ENCODE results near the gene TMC7.

The TMC7 gene

DNA sequence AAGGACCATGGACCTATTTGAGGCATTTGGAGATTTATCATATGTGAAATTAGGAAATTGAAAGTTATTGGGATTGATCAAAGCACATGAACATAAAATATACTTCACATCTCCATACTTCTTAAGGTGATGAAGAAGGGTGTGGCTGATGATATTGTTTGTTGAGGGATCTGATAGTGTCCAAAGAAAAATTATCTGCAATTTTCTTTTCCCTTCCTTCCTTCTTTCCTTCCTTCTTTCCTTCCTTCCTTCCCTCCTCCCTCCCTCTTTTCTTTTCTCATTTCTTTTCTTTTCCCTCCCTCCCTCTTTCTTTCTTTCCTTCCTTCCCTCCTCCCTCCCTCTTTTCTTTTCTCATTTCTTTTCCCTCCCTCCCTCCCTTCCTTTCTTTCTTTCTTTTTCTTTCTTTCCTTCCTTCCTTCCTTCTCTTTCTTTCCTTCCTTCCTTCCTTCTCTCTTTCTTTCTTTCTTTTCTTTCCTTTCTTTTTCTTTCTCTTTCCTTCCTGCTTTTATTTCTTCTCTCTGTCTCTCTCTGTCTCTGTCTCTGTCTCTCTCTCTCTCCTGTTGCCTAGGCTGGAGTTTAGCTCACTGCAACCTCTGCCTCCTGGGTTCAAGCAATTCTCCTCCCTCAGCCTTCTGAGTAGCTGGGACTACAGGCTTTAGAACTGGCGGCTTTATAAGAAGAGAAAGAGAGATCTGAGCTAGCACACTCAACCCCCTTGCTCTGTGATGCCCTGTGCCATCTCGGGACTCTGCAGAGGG is 109.1 kb downstream of the TMC7 start:
- DNase-seq: no peak

DNA sequence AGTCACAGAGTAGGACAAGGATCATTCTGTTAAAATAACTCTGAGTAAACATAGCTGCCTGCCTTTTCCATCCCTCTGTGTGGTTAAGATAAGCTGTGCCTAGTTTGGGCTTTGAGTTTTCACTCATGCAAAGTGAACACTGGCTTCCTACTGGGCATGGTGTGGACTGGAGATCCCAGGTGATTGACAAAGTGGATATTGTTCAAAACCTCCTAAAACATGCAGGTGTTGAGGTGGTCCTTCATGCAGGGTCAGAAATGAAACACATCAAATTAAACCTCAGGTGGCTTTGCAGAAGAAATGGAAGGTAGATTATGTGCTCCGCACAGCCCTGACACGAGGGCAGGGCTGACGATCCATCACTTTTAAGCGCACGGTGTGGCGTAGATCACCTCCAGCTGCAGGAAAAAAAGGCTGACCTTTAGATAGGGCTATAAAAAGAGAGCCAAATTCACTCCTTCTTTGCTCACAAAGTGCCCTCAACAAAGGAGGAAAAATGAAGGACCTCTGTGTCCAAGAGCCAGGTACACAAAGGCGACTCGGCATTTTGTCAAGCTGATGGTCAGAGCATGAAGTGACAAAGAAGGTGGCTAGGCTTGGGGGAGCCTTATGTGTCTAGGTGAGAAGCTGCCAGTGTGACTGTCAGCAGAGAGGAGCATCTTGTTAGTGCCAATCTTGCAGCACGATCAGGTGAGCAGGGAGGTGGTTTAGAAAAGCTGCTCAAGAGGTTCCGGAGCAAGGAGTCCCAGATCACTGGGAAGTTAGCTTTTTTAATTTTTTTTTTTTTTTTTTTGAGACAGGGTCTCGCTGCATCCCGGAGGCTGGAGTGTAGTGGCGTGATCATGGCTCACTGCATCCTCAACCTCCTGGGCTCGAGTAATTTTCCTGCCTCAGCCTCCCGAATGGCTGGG is 110.2 kb downstream of the TMC7 start:
- DNase-seq: no peak

DNA sequence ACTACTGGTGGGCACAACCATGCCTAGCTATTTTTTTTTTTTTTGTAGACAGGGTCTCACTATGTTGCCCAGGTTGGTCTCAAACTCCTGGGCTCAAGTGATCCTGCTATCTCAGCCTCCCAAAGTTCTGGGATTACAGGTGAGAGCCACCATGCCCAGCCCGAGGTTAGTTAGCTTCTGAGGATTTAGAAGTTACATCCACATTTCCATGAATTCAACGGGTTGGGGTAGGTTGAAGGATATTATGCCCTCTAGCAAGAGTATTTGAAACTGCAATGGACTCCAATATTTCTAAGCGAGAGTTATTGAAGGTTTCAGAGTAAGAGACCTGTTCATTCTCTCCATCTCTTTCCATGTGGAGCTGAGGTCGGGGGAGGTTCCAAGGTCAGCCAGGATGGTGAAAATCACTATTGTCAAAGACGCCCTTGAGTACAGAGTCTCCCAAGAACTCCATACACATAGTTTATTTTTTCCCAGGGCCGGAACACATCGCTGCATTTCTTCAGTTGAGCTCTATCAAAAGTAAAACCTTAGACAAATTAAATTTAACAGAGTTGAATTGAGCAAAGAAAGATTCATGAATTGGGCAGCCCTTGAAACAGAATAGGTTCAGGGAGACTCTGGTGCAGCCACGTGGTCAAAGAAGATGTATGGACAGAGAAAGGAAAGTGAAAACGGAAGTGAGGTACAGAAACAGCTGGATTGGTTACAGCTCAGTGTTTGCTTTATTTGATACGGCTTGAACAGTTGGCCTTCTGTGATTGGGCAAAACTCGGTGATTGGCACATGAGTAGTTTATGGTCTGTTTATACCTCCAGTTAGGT is 111.0 kb downstream of the TMC7 start:
- DNase-seq: peak; percentile 6

DNA sequence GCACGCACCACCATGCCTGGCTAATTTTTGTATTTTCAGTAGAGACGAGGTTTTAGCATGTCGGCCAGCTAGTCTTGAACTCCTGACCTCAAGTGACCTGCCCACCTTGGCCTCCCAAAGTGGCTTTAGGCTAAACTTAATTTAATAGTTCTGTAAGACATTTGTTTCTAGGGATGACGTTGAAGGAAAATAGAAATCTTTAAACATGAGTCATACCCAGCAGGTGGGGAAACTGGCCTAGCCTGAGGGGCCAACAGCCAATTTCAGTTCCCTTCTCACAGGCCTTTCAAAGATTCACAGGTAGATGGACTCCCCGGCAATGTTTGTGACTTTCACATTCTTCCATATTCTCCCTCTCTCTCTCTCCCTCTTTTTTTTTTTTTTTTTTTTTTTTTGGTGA is 111.9 kb downstream of the TMC7 start:
- no peak for DNase-seq

DNA sequence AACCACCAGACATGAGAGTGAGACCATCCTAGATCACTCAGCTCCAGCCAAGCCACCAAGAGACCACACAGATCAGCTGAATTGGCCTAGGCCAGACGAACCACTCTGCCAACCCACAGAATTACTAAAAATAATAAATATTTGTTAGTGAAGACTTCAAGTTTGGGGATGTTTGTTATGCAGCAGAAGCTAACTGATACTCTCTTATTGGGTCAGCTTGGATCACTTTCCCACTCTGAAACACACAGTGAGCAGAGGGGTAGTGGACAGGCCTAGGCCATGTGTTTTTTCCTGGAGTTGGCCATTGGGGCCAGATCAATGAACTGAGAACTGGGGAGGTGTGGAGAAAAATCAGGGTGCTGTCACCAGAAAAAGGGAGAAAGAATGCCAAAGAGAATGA is 114.4 kb downstream of the TMC7 start:
- no peak for DNase-seq

DNA sequence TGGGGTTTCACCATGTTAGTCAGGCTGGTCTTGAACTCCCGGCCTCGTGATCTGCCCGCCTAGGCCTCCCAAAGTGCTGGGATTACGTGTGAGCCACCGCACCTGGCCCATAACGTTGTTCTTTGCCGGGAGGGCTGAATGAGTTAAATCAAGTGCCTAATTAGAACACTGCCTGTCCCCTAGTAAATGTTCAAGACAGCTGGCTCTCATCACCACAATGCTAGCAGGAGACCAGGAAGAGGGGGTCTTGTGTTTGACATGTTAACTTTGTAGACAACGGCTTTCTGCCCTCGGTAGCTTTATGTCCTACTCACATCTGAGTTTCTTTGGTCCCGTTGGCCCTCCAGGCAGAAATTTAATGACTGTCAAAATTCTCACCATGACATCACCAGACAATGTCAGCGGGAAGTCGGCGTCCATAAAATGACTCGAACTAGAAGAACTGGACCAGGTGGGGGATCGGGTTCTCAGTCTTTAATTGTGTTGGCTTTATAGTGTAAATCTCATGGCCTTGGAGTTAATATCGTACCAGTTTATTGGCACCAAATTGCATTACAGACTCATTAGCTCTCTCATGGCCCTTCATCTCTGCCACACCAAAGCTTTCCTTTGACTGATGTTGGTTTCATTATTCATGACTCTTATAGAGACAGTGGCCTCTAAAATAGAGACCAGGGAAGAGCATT is 118.6 kb downstream of the TMC7 start:
- DNase-seq: no peak

DNA sequence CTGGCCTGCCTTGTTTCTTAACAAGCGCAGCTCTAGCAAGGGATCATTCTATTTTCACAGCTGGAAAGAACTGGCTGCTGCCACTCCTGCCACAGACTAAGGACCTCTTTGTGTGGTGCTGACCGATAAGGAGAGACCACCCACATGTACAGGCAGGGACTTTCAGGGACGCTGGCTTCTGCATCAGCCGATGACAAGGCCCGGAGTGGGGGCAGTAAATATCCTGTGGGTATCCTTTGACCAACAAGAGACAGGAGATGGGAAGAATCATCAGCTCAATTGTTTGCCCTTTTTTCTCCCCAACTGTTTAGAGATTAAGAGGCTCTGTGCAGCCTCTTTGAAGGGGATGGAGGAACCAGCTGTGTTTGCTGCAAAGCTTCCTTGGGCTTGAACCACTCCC is 120.9 kb downstream of the TMC7 start:
- no peak for DNase-seq

DNA sequence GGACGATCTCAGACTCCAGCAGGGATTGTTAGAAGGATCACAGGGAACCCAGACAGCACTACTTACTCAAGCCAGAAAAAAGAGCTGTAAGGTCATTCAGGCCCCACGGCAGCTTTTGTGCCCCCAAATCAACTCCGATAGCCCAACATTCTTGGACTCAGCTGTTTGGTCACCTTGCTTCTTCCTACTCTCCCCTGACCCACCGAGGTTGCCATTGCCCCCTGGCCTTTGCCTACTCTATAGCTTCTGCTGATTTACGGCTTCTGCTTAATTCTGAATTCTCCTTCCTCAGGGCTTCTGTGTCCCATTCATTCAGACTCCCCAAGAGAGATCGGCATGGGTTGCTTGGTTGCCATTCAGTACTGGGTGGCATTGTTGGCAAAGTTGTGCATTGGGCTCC is 121.4 kb downstream of the TMC7 start:
- DNase-seq: no peak

DNA sequence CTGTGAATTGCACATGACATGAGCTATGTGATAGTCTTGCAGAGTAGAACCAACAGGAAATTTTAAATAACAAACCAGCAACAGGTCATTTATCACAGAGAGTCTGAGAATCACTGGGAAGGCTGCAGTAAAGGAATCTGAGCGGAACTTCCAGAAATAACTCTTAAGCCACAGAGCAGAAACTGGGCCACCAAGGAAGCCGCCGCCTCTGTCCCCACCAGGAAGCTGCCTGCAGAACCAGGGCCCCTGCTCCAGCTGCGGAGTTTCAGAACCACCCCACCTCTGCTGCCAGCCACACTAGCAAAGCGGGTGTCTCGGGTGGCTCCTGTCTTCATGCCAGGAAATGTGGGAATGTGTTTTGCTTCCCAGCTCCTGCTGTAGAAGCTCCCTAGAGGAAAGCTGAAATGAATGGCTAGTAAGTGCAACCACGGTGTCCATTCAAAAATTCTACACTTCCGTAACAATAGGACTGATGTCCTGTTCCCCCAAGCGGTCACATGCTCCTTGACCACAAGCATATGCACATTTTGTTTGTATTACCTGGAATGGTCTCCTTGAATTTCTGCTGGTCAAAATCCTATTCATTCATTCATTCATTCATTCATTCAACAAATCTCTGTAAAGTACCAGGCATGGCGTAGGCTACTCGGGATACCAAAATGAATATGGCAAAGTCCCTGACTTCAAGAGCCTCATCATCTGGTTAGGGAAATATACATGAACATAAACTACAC is 122.3 kb downstream of the TMC7 start:
- no peak for DNase-seq

DNA sequence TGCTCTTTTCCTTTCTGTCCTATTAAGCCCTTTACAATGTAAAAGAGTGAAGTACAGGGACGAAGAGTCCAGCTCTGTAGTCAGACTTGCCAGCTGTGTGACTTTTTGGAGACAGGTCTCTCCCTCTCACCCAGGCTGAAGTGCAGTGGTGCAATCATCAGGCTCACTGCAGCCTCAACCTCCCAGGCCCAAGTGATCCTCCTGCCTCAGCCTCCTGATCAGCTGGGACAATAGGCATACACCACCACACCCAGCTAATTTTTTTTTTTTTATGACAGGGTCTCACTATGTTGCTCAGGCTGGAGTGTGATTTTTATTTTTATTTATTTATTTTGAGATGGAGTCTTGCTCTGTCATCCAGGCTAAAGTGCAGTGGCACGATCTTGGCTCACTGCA is 122.9 kb downstream of the TMC7 start:
- DNase-seq: no peak

DNA sequence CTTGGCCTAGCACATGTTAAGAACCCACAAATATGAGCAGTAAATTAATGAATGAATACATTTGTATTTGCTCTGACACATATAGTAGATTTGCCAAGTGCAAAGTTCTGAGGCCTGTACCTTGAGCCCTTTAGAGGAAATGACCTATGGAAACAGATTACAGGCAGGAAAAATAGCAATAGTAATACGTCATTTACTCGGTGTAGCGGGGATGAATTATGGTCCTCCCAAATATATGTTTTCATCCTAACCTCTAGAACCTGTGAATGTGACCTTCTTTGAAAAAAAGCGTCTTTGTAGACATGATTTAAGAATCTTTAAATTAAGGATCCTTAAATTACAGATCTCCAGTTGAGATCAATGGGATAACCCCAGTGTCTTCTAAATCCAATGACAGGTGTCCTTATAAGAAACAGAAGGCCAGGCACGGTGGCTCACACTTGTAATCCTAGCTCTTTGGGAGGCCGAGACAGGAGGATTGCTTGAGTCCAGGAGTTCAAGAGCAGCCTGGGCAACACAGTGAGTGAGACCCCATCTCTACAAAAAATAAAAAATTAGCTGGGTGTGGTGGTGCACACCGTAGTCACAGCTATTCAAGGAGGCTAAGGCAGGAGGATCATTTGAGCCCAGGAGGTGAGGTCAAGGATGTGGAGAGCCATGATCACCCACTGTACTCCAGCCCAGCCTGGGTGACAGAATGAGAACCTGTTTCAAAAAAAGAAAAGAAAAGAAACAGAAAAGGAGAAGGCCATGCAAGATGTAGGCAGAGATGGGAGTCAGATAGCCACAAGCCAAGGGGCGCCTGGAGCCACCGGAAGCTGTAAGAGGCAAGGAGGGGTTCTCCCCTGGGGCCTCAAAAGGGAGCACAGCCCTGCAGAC is 124.9 kb downstream of the TMC7 start:
- no peak for DNase-seq

DNA sequence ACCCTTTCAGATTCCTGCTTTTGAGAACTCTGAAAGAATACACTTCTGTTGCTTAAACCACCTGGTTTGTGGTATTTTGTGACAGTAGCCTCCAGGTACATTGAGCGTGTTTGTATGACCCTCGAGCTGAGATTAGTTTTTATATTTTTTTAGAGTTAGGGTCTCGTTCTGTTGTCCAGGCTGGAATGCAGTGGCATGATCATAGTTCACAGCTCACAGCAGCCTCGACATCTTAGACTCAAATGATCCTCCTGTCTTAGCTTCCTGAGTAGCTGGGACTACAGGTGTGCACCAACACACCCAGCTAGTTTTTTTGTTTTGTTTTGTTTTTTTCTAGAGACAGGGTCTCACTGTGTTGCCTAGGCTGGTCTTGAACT is 125.5 kb downstream of the TMC7 start:
- DNase-seq: no peak

DNA sequence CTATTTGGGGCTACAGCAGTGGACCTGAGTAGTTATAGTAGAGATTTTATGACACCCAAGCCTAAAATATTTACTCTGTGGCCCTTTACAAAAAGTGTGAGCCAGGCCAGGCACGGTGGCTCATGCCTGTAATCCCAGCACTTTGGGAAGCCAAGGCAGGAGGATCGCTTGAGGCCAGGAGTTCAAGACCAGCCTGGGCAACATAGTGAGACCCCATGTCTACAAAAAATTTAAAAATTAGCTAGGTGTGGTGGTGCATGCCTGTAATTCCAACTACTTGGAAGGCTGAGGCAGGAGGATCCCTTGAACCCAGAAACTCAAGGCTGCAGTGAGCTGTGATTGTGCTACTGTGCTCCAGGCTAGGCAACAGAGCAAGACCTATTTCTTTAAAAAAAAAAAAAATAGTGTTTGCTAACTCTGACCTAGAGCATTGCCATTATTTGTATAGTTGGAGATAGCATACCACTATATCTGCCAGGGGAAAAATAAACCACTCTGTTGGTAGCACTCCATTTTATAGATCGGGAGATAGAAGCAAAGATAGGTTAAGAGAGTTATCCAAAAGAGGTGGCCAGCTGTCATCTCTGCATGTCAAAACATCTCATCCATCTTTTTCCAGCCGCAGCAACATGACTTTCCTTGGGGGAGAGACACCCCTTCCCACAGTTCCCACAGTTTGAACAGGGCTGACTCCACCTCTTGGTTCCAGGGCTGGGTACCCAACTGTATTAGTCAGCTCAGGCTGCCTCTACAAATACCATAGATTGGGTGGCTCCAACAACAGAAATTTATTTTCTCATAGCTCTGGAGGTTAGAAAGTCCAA is 127.0 kb downstream of the TMC7 start:
- DNase-seq: no peak

DNA sequence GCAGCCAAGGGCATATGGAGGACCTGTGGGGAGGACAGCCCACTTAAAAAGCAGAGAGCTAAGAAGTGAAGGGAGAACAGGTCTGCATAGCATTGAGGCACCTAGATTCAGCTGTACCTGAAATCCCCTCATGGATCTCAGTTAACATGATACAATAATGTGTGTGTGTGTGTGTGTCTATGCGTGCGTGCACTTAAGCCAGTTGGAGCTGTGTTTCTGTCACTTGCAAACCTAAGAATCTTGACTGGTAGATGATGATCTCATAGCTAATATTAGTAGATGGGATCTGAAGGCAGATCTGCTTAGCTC is 128.3 kb downstream of the TMC7 start:
- no peak for DNase-seq

Measured in NCI-H2171 treated with DMSO at 0.1 percent for 48 hours (cell line).